GM12891 (cell line): ENCODE results near the gene NUMA1.
A peak's percentile ranks its signal among the peaks of the same experiment; 100 is the strongest.

Experiments
- POLR2A ChIP-seq: IDR thresholded peaks from 2 replicates; pipeline ENCODE4 v1.6.1; 2011; ENCODE audit warnings: low read depth, low read length, control low read depth
- POLR2AphosphoS5 ChIP-seq: IDR thresholded peaks from 2 replicates; pipeline ENCODE4 v1.6.1; 2011; ENCODE audit warnings: low read depth, low read length, control low read depth

DNA sequence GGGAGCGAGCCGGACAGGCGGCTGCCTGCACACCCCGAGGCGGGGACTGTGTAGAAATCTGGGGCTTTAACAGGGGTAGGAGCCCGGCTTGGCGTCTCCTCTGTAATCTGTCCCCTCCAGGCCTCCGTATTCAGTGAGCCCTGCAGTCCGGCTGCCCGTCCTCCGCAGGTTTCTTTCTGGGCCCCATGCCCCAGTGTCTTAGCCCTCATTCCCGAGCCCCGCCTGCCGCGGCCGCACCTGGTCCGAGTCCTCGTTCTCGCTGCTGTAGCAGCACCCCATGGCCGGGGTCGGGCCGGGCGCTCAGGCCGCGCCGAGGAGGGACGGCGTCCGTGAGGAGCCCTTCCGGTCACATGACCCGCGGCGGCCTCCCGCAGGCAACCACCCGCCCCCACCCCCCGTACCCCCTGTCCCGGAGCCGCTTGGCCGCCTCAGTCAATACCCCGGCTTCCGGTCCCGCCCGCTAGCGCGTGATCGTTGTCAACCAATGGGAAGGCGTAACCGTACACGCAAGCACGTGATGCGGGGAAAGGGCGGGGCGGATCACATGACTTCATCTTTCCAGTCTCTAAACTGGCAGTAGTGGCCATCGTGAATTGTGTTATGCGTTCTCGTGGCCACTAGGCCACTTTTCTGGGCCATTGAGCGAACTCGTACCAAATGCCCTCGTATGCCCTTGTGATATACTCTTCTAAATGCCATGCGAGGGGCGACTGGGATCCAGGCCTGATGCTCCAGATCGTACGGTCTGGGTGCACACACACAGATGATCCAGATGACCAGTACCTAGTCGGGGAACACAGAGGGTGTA lies 22.8 kb upstream of the NUMA1 start, which contains the start of gene LAMTOR1:
- peak; percentile 92 for TF ChIP-seq POLR2AphosphoS5
- peak; percentile 93 for TF ChIP-seq POLR2A
